Astrocyte (in vitro differentiated cells and primary cell): ENCODE results near the gene FRYL.

Experiments used
- CTCF ChIP-seq: IDR thresholded peaks from 2 replicates; pipeline ENCODE4 v1.5.1; 2011; ENCODE audit warnings: low read depth, mild to moderate bottlenecking, inconsistent platforms, low read length, moderate library complexity; ENCODE audit not compliant: insufficient read depth
- EZH2 ChIP-seq: IDR thresholded peaks from 2 replicates; pipeline ENCODE4 v1.6.1; 2012; ENCODE audit warnings: mild to moderate bottlenecking, low read length, inconsistent platforms; ENCODE audit not compliant: insufficient read depth

DNA sequence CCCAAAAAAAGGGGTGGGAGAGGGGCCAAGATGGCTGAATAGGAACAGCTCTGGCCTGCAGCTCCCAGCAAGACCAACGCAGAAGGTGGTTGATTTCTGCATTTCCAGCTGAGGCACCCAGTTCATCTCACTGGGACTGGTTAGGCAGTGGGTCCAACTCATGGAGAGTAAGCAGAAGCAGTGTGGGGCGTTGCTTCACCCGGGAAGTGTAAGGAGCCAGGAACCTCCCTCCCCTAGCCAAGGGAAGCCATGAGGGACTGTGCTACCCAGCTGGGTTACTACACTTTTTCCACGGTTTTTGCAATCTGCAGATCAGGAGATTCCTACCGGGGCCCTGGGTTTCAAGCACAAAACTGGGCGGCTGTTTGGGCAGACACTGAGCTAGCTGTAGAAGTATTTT lies 36.9 kb upstream of the FRYL start:
- no peak for TF ChIP-seq CTCF
- TF ChIP-seq EZH2, result no peak
